K562 (cell line): ENCODE data around the gene PNPLA8. TPM values are rescaled to one million over a fixed set of nuclear protein-coding genes. Genes with fewer than 3 reads are reported as not detected.

Experiments
- MAFG ChIP-seq: fragments of 450-650 bp; conservative IDR thresholded peaks from 2 replicates; pipeline ENCODE4 v1.6.1; 2016; ENCODE audit warnings: missing genetic modification characterization, missing compliant biosample characterization
- RBM39 ChIP-seq: fragments of 200-400 bp; formaldehyde crosslinking; optimal IDR thresholded peaks from 2 replicates; pipeline ENCODE3; 2018; ENCODE audit warnings: low read depth, low read length
- USF2 ChIP-seq: sonication (generic); formaldehyde crosslinking; IDR thresholded peaks from 2 replicates; pipeline ENCODE4 v1.5.0; 2020; ENCODE audit warnings: missing genetic modification reagents
- ZBTB9 ChIP-seq: fragments of 450-650 bp; formaldehyde crosslinking; IDR thresholded peaks from 2 replicates; pipeline ENCODE4 v1.4.0; 2020; ENCODE audit warnings: mild to moderate bottlenecking, moderate library complexity
- ZNF212 ChIP-seq: fragments of 450-650 bp; formaldehyde crosslinking; IDR thresholded peaks from 2 replicates; pipeline ENCODE4 v1.4.0; 2020; ENCODE audit warnings: mild to moderate bottlenecking
- ZNF24 ChIP-seq: fragments of 450-650 bp; IDR thresholded peaks from 2 replicates; pipeline ENCODE4 v1.6.1; 2016
- ZNF609 ChIP-seq: sonication (generic); formaldehyde crosslinking; IDR thresholded peaks from 2 replicates; pipeline ENCODE4 v1.8.1; 2023; ENCODE audit warnings: missing genetic modification reagents, mild to moderate bottlenecking, borderline replicate concordance
- polyA plus RNA-seq, 8 experiments: library from polyadenylated mRNA; depleted of rRNA in 4 of 8; stranded (reverse) in 5 of 8; unstranded in 3 of 8; fragments of >200 nt; fragmentation: Nextera tagmentation in 2 of 8; fragmentation: Illumina TruSeq in 1 of 8; extraction: Ambion mirVana in 2 of 8; extraction: Trizol in 1 of 8; gene quantifications; 2 replicates each; pipeline versions ENCODE4 v1.2.1 to v1.2.3, GENCODE V29; 2011 to 2014; ENCODE audit warnings: inconsistent platforms in 1 of 8, missing spikeins in 1 of 8
- total RNA-seq, 7 experiments: library from RNA; depleted of rRNA in 6 of 7; stranded (reverse); fragments of >200 nt in 6 of 7; fragmentation: Illumina TruSeq in 2 of 7; extraction: Trizol in 2 of 7; gene quantifications; 2 replicates each; pipeline versions ENCODE4 v1.2.1 to v1.2.3, GENCODE V29; 2011 to 2021; ENCODE audit warnings: low replicate concordance in 1 of 7
- TF ChIP-seq, protein P1 (sequence below): fragments of 450-650 bp; formaldehyde crosslinking; IDR thresholded peaks from 2 replicates; pipeline ENCODE4 v1.4.0; 2020; ENCODE audit warnings: mild to moderate bottlenecking, moderate library complexity
- TF ChIP-seq, protein P2 (sequence below), 2 experiments: fragments of 450-650 bp; formaldehyde crosslinking in 1 of 2; IDR thresholded peaks; 2 replicates each; pipeline versions ENCODE4 v1.4.0 to v1.6.1; 2014 to 2020; ENCODE audit warnings: mild to moderate bottlenecking in 2 of 2, borderline replicate concordance in 1 of 2, low read depth in 1 of 2

PNPLA8 gene
- total and polyA plus RNA-seq, 9 of the 15 experiments (the other 6 are each of a cell fraction or from before 2014, with no cell fraction given): 12.8 to 27.6 (median 16.3) TPM

- TF ChIP-seq ZNF609 (CRISPR knock-in tag) (0 out of 2 replicates have a peak, but pooled peaks have one; percentile 6), RBM39 (peak; percentile 49), USF2 (CRISPR knock-in tag) (peak; percentile 77), MAFG (tag) (no peak), ZNF24 (peak; percentile 20; the same call in 1 of the 2 replicates), ZBTB9 (CRISPR knock-in tag) (peak; percentile 45; the same call in 1 of the 2 replicates), ZNF212 (CRISPR knock-in tag) (0 out of 2 replicates have a peak, but pooled peaks have one; percentile 72)
- TF ChIP-seq, protein P1, sequence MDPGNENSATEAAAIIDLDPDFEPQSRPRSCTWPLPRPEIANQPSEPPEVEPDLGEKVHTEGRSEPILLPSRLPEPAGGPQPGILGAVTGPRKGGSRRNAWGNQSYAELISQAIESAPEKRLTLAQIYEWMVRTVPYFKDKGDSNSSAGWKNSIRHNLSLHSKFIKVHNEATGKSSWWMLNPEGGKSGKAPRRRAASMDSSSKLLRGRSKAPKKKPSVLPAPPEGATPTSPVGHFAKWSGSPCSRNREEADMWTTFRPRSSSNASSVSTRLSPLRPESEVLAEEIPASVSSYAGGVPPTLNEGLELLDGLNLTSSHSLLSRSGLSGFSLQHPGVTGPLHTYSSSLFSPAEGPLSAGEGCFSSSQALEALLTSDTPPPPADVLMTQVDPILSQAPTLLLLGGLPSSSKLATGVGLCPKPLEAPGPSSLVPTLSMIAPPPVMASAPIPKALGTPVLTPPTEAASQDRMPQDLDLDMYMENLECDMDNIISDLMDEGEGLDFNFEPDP: 0 out of 2 replicates have a peak, but pooled peaks have one; percentile 45
- TF ChIP-seq, protein P2, sequence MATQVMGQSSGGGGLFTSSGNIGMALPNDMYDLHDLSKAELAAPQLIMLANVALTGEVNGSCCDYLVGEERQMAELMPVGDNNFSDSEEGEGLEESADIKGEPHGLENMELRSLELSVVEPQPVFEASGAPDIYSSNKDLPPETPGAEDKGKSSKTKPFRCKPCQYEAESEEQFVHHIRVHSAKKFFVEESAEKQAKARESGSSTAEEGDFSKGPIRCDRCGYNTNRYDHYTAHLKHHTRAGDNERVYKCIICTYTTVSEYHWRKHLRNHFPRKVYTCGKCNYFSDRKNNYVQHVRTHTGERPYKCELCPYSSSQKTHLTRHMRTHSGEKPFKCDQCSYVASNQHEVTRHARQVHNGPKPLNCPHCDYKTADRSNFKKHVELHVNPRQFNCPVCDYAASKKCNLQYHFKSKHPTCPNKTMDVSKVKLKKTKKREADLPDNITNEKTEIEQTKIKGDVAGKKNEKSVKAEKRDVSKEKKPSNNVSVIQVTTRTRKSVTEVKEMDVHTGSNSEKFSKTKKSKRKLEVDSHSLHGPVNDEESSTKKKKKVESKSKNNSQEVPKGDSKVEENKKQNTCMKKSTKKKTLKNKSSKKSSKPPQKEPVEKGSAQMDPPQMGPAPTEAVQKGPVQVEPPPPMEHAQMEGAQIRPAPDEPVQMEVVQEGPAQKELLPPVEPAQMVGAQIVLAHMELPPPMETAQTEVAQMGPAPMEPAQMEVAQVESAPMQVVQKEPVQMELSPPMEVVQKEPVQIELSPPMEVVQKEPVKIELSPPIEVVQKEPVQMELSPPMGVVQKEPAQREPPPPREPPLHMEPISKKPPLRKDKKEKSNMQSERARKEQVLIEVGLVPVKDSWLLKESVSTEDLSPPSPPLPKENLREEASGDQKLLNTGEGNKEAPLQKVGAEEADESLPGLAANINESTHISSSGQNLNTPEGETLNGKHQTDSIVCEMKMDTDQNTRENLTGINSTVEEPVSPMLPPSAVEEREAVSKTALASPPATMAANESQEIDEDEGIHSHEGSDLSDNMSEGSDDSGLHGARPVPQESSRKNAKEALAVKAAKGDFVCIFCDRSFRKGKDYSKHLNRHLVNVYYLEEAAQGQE (IDR thresholded peaks at IDR 0.05; ENCODE audit: borderline replicate concordance): no peak
- TF ChIP-seq, protein P2 (CRISPR knock-in tag; IDR thresholded peaks at IDR 0.05; ENCODE audit: low read depth): 0 out of 2 replicates have a peak, but pooled peaks have one; percentile 32
Measured at GRCh38 chr7:108568801-108569380, 43.0 kb upstream of the PNPLA8 start (continued).
